Activated T-cell treated with anti-CD3 and anti-CD28 coated beads, Interleukin-2, amount 50 U/mL, for 72 hours (primary cell): ENCODE data around the gene RCC2. TPM values are rescaled to one million over a fixed set of nuclear protein-coding genes. Genes with fewer than 3 reads are reported as not detected.

Source experiments
- ATAC-seq, 2 donors: fragments of 150-1000 bp; cut with Tn5 transposase; replicated peaks in 1 of 2; 2 replicates each; pipeline ENCODE4 v1.10.0; 2021; ENCODE audit warnings: moderate library complexity in 2 of 2, mild to moderate bottlenecking in 1 of 2
- DNase-seq, 2 donors: peaks; one replicate each; pipeline ENCODE4 v3.0.0; 2021 to 2022; ENCODE audit warnings: mixed read lengths in 1 of 2
- H3K27ac Mint-ChIP-seq: one replicate; pipeline ENCODE4 v1.8.0; 2022; ENCODE audit warnings: mild to moderate bottlenecking, moderate library complexity, mixed read lengths
- H3K27me3 Mint-ChIP-seq: one replicate; pipeline ENCODE4 v1.8.0; 2022; ENCODE audit warnings: low read depth, mixed read lengths
- H3K36me3 Mint-ChIP-seq, 2 donors: one replicate each; pipeline ENCODE4 v1.8.0; 2022; ENCODE audit warnings: mixed read lengths in 2 of 2, mild to moderate bottlenecking in 1 of 2; ENCODE audit not compliant: insufficient read depth in 2 of 2
- H3K4me1 Mint-ChIP-seq: one replicate; pipeline ENCODE4 v1.8.0; 2022; ENCODE audit warnings: low read depth, mixed read lengths
- H3K4me3 Mint-ChIP-seq, 2 donors: one replicate each; pipeline ENCODE4 v1.8.0; 2022; ENCODE audit warnings: mild to moderate bottlenecking in 2 of 2, mixed read lengths in 2 of 2, moderate library complexity in 2 of 2
- H3K9me3 Mint-ChIP-seq, 2 donors: one replicate each; pipeline ENCODE4 v1.8.0; 2022; ENCODE audit warnings: mixed read lengths in 2 of 2
- total RNA-seq, 2 donors: library from RNA; stranded (reverse); gene quantifications; one replicate each; pipeline ENCODE4 v1.2.3, GENCODE V29; 2022

RCC2 gene
- total RNA-seq, 2 donors from 2014 or later: 217 to 272 TPM

GRCh38 chr1:17372955-17373354, 66.5 kb downstream of the RCC2 start:
- no peak for ATAC-seq
- H3K4me1 Mint-ChIP-seq: no peaks in the 10 kb centered on the region
- peaks cover 14% of the 10 kb centered on the region for H3K27me3 Mint-ChIP-seq
- H3K36me3 Mint-ChIP-seq: no peaks in the 10 kb centered on the region
- no peaks in the 10 kb centered on the region for H3K9me3 Mint-ChIP-seq
- DNase-seq: no peak
- H3K4me3 Mint-ChIP-seq: no peak overlapping the region
- H3K27ac Mint-ChIP-seq: no peak overlapping the region

GRCh38 chr1:17371896-17372295, 67.6 kb downstream of the RCC2 start, which contains the start of gene PADI6:
PADI6 (plus strand) TSS chr1:17372196; CDS start chr1:17372246, 50 bp downstream.
- H3K9me3 Mint-ChIP-seq: no peaks in the 10 kb centered on the region
- no peaks in the 10 kb centered on the region for H3K4me1 Mint-ChIP-seq
- H3K4me3 Mint-ChIP-seq: no peak within 1 kb of the TSS
- H3K27me3 Mint-ChIP-seq: peaks cover 3% of the 10 kb centered on the region
- no peak within 1 kb of the TSS for H3K27ac Mint-ChIP-seq
- DNase-seq (no peak), ATAC-seq (no peak)
- no peaks in the 10 kb centered on the region for H3K36me3 Mint-ChIP-seq

- H3K36me3 Mint-ChIP-seq: no peaks in the 10 kb centered on the region
- no peak overlapping the region for H3K4me3 Mint-ChIP-seq
- no peaks in the 10 kb centered on the region for H3K4me1 Mint-ChIP-seq
- H3K27me3 Mint-ChIP-seq: peaks cover 1% of the 10 kb centered on the region
- DNase-seq: no peak
- no peak for ATAC-seq
- no peak overlapping the region for H3K27ac Mint-ChIP-seq
- H3K9me3 Mint-ChIP-seq: no peaks in the 10 kb centered on the region
These were observed 68.9 kb downstream of the RCC2 start for GRCh38 chr1:17370618-17371017.

GRCh38 chr1:17369466-17369865, 70.0 kb downstream of the RCC2 start:
- Mint-ChIP-seq H3K27ac (no peak overlapping the region), H3K27me3 (peaks cover 6% of the 10 kb centered on the region)
- ATAC-seq: no peak

GRCh38 chr1:17365293-17365692, 74.2 kb downstream of the RCC2 start:
- Mint-ChIP-seq H3K4me1 (no peaks in the 10 kb centered on the region), H3K36me3 (no peaks in the 10 kb centered on the region)

More at GRCh38 chr1:17369466-17369865, 70.0 kb downstream of the RCC2 start:
- Mint-ChIP-seq H3K9me3 (no peaks in the 10 kb centered on the region), H3K4me1 (no peaks in the 10 kb centered on the region), H3K4me3 (no peak overlapping the region), H3K36me3 (no peaks in the 10 kb centered on the region)
- no peak for DNase-seq

GRCh38 chr1:17363771-17364170, 75.7 kb downstream of the RCC2 start:
- no peak overlapping the region for H3K27ac Mint-ChIP-seq
- no peaks in the 10 kb centered on the region for H3K36me3 Mint-ChIP-seq
- H3K27me3 Mint-ChIP-seq: peaks cover 6% of the 10 kb centered on the region
- DNase-seq (no peak), ATAC-seq (no peak)
- no peaks in the 10 kb centered on the region for H3K4me1 Mint-ChIP-seq
- no peaks in the 10 kb centered on the region for H3K9me3 Mint-ChIP-seq
- no peak overlapping the region for H3K4me3 Mint-ChIP-seq

More at GRCh38 chr1:17365293-17365692, 74.2 kb downstream of the RCC2 start:
- no peak for DNase-seq
- ATAC-seq: no peak
- Mint-ChIP-seq H3K27ac (no peak overlapping the region), H3K4me3 (no peak overlapping the region), H3K27me3 (peaks cover 6% of the 10 kb centered on the region), H3K9me3 (no peaks in the 10 kb centered on the region)

GRCh38 chr1:17363351-17363750, 76.1 kb downstream of the RCC2 start:
- H3K27ac Mint-ChIP-seq: no peak overlapping the region
- no peak for DNase-seq
- no peaks in the 10 kb centered on the region for H3K9me3 Mint-ChIP-seq
- no peaks in the 10 kb centered on the region for H3K4me1 Mint-ChIP-seq
- H3K36me3 Mint-ChIP-seq: no peaks in the 10 kb centered on the region
- H3K4me3 Mint-ChIP-seq: no peak overlapping the region
- ATAC-seq: no peak
- peaks cover 6% of the 10 kb centered on the region for H3K27me3 Mint-ChIP-seq

GRCh38 chr1:17361687-17362086, 77.8 kb downstream of the RCC2 start:
- no peak for DNase-seq
- H3K27ac Mint-ChIP-seq: no peak overlapping the region
- ATAC-seq: no peak
- no peaks in the 10 kb centered on the region for H3K9me3 Mint-ChIP-seq
- H3K4me1 Mint-ChIP-seq: peaks cover 2% of the 10 kb centered on the region
- H3K27me3 Mint-ChIP-seq: peaks cover 6% of the 10 kb centered on the region
- H3K4me3 Mint-ChIP-seq: no peak overlapping the region
- no peaks in the 10 kb centered on the region for H3K36me3 Mint-ChIP-seq

- ATAC-seq (no peak), DNase-seq (no peak)
- Mint-ChIP-seq H3K9me3 (no peaks in the 10 kb centered on the region), H3K4me3 (no peak overlapping the region), H3K27me3 (peaks cover 2% of the 10 kb centered on the region), H3K4me1 (peaks cover 12% of the 10 kb centered on the region), H3K27ac (no peak overlapping the region), H3K36me3 (no peaks in the 10 kb centered on the region)
These were observed 79.1 kb downstream of the RCC2 start for GRCh38 chr1:17360272-17360956.

GRCh38 chr1:17359808-17360207, 79.7 kb downstream of the RCC2 start:
- no peaks in the 10 kb centered on the region for H3K27me3 Mint-ChIP-seq
- DNase-seq (no peak), ATAC-seq (no peak)
- no peak overlapping the region for H3K4me3 Mint-ChIP-seq
- no peaks in the 10 kb centered on the region for H3K36me3 Mint-ChIP-seq
- no peaks in the 10 kb centered on the region for H3K9me3 Mint-ChIP-seq
- no peak overlapping the region for H3K27ac Mint-ChIP-seq
- H3K4me1 Mint-ChIP-seq: peaks cover 12% of the 10 kb centered on the region

GRCh38 chr1:17359031-17359430, 80.4 kb downstream of the RCC2 start:
- H3K4me3 Mint-ChIP-seq: no peak overlapping the region
- H3K9me3 Mint-ChIP-seq: no peaks in the 10 kb centered on the region
- no peaks in the 10 kb centered on the region for H3K36me3 Mint-ChIP-seq
- no peak overlapping the region for H3K27ac Mint-ChIP-seq
- DNase-seq (no peak), ATAC-seq (no peak)
- peaks cover 12% of the 10 kb centered on the region for H3K4me1 Mint-ChIP-seq
- H3K27me3 Mint-ChIP-seq: no peaks in the 10 kb centered on the region

GRCh38 chr1:17358557-17358956, 80.9 kb downstream of the RCC2 start:
- Mint-ChIP-seq H3K4me1 (peaks cover 12% of the 10 kb centered on the region), H3K27ac (no peak overlapping the region), H3K27me3 (no peaks in the 10 kb centered on the region), H3K4me3 (no peak overlapping the region), H3K36me3 (no peaks in the 10 kb centered on the region), H3K9me3 (no peaks in the 10 kb centered on the region)
- ATAC-seq: no peak
- DNase-seq: no peak
